ENCODE results near the gene CASR. TPM values are rescaled to one million over a fixed set of nuclear protein-coding genes. Genes with fewer than 3 reads are reported as not detected.

The CASR gene
- total RNA-seq, 1 experiment from 2014 or later, result 0.02 TPM

- no peak overlapping the region for H3T11ph ChIP-seq (ENCODE audit: low read length)
- no peaks in the 10 kb centered on the region for H3K4me1 ChIP-seq (ENCODE audit: insufficient read depth, low read length)
- H3K9me3 ChIP-seq (ENCODE audit: control insufficient read depth, low read depth, low read length), result no peaks in the 10 kb centered on the region
- H2AK5ac ChIP-seq (ENCODE audit: insufficient read length, low read length), result no peak overlapping the region
- H3K4me2 ChIP-seq (ENCODE audit: insufficient read depth, insufficient read length, low read length), result no peak overlapping the region
- H3K23ac ChIP-seq (ENCODE audit: insufficient read length, low read depth, low read length), result no peak overlapping the region
- H3K14ac ChIP-seq (ENCODE audit: insufficient read depth, low read length), result no peak overlapping the region
- Mint-ChIP-seq H3K4me1 (peaks cover 7 to 10% of the 10 kb centered on the region in 2 experiments), H3K9me3 (no peaks in the 10 kb centered on the region), H3K4me3 (no peak overlapping the region), H3K27ac (no peak overlapping the region), H3K27me3 (ENCODE audit: low read depth) (peaks cover 70% of the 10 kb centered on the region), H3K36me3 (ENCODE audit: insufficient read depth in 1 of 3, low read depth in 3 of 3) (no peaks in the 10 kb centered on the region)
- H3K27ac ChIP-seq (ENCODE audit: insufficient read length, low read depth, low read length), result no peak overlapping the region
- H3K23me2 ChIP-seq (ENCODE audit: insufficient read length, low read depth, low read length, poor library complexity, severe bottlenecking), result peaks cover 6% of the 10 kb centered on the region
- no peak overlapping the region for H4K8ac ChIP-seq (replicated peaks; ENCODE audit: insufficient read length, low read depth, low read length)
- H4K5ac ChIP-seq (ENCODE audit: insufficient read length, low read depth, low read length), result no peak overlapping the region
- H2BK15ac ChIP-seq (ENCODE audit: low read depth, low read length), result no peak overlapping the region
- H3K9ac ChIP-seq (ENCODE audit: extremely low read depth, insufficient read length, low read length), result no peak overlapping the region
- H2BK120ac ChIP-seq (ENCODE audit: low read depth, low read length, poor library complexity, severe bottlenecking), result no peak overlapping the region
- peaks cover 1% of the 10 kb centered on the region; the same call in 1 of the 2 replicates for H3K27me3 ChIP-seq (ENCODE audit: insufficient read depth, low read length)
- no peak overlapping the region for H3K4ac ChIP-seq (ENCODE audit: low read depth, low read length)
- TF ChIP-seq CTCF (conservative IDR thresholded peaks at IDR 0.05), result no peak
- H4K20me1 ChIP-seq (ENCODE audit: control insufficient read depth, insufficient read depth, insufficient read length), result no peaks in the 10 kb centered on the region
- no peak overlapping the region for H2AFZ ChIP-seq (ENCODE audit: low read length)
- H4K91ac ChIP-seq (ENCODE audit: insufficient read length, low read depth, low read length), result no peak overlapping the region
- H3K79me1 ChIP-seq (ENCODE audit: insufficient read depth, low read depth, low read length, poor library complexity, severe bottlenecking), result no peaks in the 10 kb centered on the region
- H3K79me2 ChIP-seq (ENCODE audit: insufficient read depth, low read length), result no peaks in the 10 kb centered on the region
- H3K18ac ChIP-seq (ENCODE audit: insufficient read length, low read depth, low read length), result no peak overlapping the region
- H2BK20ac ChIP-seq (ENCODE audit: low read depth, low read length, poor library complexity, severe bottlenecking), result no peak overlapping the region
- WGBS (ENCODE audit: extremely low coverage, insufficient read length, low lambda C conversion rate), result no CpG with 5 or more reads among the region's 1 CpG
- H3K56ac ChIP-seq (ENCODE audit: insufficient read length, low read depth, low read length), result no peak overlapping the region
- H2BK5ac ChIP-seq (ENCODE audit: insufficient read length, low read length), result no peak overlapping the region
- DNase-seq, result no peak
- no peak overlapping the region for H2BK12ac ChIP-seq (ENCODE audit: insufficient read length, low read depth, low read length)
These were observed 5.3 kb downstream of the CASR start for GRCh38 chr3:122188737-122189136.
